Naive thymus-derived CD4-positive, alpha-beta T cell (primary cell): ENCODE measurements around the gene SUGCT. TPM values are rescaled to one million over a fixed set of nuclear protein-coding genes. Genes with fewer than 3 reads are reported as not detected.

Source experiments
- ATAC-seq: fragments of 150-1000 bp; cut with Tn5 transposase; 2 replicates; pipeline ENCODE4 v1.10.0; 2021; ENCODE audit warnings: mild to moderate bottlenecking, moderate library complexity
- CTCF ChIA-PET: fragments of 350-600 bp; sonication (Branson Sonifier 250); formaldehyde crosslinking; loops from one replicate; lab custom pipeline; 2021; ENCODE audit warnings: antibody characterized with exemption; lab: Charles Lee
- POLR2A ChIA-PET: fragments of 350-600 bp; sonication (Branson Sonifier 250); formaldehyde crosslinking; loops from one replicate; lab custom pipeline; 2021; ENCODE audit warnings: antibody characterized with exemption, inconsistent platforms; lab: Charles Lee
- DNase-seq, 9 donors: peaks; one replicate each; pipeline versions ENCODE4 v3.0.0 to v3.0.0-alpha.2; 2020 to 2022; ENCODE audit warnings: mixed read lengths in 1 of 9
- H3K27ac ChIP-seq: one replicate; pipeline ENCODE4 v1.7.0; 2013; ENCODE audit warnings: mild to moderate bottlenecking, low read depth, low read length, moderate library complexity
- H3K27me3 ChIP-seq, 2 donors: one replicate each; pipeline ENCODE4 v1.7.0; 2013; ENCODE audit warnings: low read length in 2 of 2, mild to moderate bottlenecking in 2 of 2, moderate library complexity in 2 of 2; ENCODE audit not compliant: control insufficient read depth in 2 of 2, insufficient read depth in 2 of 2
- H3K36me3 ChIP-seq, 3 experiments: 1 replicate in 2 of 3; 2 replicates in 1 of 3; pipeline ENCODE4 v1.7.0; 2013; ENCODE audit warnings: low read length in 3 of 3, mild to moderate bottlenecking in 3 of 3, moderate library complexity in 1 of 3; ENCODE audit not compliant: insufficient read depth in 3 of 3, control insufficient read depth in 2 of 3
- H3K4me1 ChIP-seq, 2 donors: one replicate each; pipeline ENCODE4 v1.7.0; 2013; ENCODE audit warnings: low read length in 2 of 2, mild to moderate bottlenecking in 2 of 2, moderate library complexity in 1 of 2; ENCODE audit not compliant: control insufficient read depth in 2 of 2, insufficient read depth in 2 of 2
- H3K4me3 ChIP-seq: 2 replicates; pipeline ENCODE4 v1.7.0; 2013; ENCODE audit warnings: mild to moderate bottlenecking, low read length
- H3K9me3 ChIP-seq, 3 experiments: 1 replicate in 2 of 3; 2 replicates in 1 of 3; pipeline ENCODE4 v1.7.0; 2013; ENCODE audit warnings: low read length in 3 of 3; ENCODE audit not compliant: control insufficient read depth in 2 of 3
- H3K27ac Mint-ChIP-seq, 9 donors: one replicate each; pipeline ENCODE4 v1.8.0; 2020 to 2022; ENCODE audit warnings: mixed read lengths in 9 of 9, mild to moderate bottlenecking in 8 of 9, moderate library complexity in 5 of 9, inconsistent platforms in 2 of 9
- H3K27me3 Mint-ChIP-seq, 5 donors: one replicate each; pipeline ENCODE4 v1.8.0; 2021 to 2022; ENCODE audit warnings: mixed read lengths in 5 of 5, mild to moderate bottlenecking in 1 of 5
- H3K36me3 Mint-ChIP-seq, 5 donors: one replicate each; pipeline ENCODE4 v1.8.0; 2020 to 2022; ENCODE audit warnings: mixed read lengths in 5 of 5, mild to moderate bottlenecking in 3 of 5, inconsistent platforms in 1 of 5
- H3K4me1 Mint-ChIP-seq, 7 donors: one replicate each; pipeline ENCODE4 v1.8.0; 2020 to 2022; ENCODE audit warnings: mixed read lengths in 7 of 7, mild to moderate bottlenecking in 3 of 7, inconsistent platforms in 1 of 7
- H3K4me3 Mint-ChIP-seq, 10 donors: one replicate each; pipeline ENCODE4 v1.8.0; 2020 to 2022; ENCODE audit warnings: mild to moderate bottlenecking in 10 of 10, mixed read lengths in 10 of 10, moderate library complexity in 6 of 10, inconsistent platforms in 2 of 10
- H3K9me3 Mint-ChIP-seq, 11 donors: one replicate each; pipeline ENCODE4 v1.8.0; 2020 to 2022; ENCODE audit warnings: mixed read lengths in 11 of 11, mild to moderate bottlenecking in 4 of 11, inconsistent platforms in 1 of 11, moderate library complexity in 1 of 11
- intact Hi-C, 2 donors: fragments of 100-400 bp; cut with micrococcal nuclease; formaldehyde crosslinking; loops; one replicate each; pipeline ENCODE4 v1.15.1; 2023
- polyA plus RNA-seq, 2 donors: library from polyadenylated mRNA; unstranded; fragments of 300-500 nt; fragmentation: Illumina TruSeq; gene quantifications; one replicate each; pipeline ENCODE4 v1.2.3, GENCODE V29; 2021
- total RNA-seq, 6 experiments: library from RNA in 5 of 6; stranded (reverse) in 5 of 6; gene quantifications; 1 replicate in 5 of 6; 2 replicates in 1 of 6; pipeline ENCODE4 v1.2.3 and lab custom pipeline; 2021 to 2026

Gene SUGCT
- total and polyA plus RNA-seq, 7 experiments from 2014 or later, result 0.95 to 2.7 (median 2.2) TPM; not detected in 1

DNA sequence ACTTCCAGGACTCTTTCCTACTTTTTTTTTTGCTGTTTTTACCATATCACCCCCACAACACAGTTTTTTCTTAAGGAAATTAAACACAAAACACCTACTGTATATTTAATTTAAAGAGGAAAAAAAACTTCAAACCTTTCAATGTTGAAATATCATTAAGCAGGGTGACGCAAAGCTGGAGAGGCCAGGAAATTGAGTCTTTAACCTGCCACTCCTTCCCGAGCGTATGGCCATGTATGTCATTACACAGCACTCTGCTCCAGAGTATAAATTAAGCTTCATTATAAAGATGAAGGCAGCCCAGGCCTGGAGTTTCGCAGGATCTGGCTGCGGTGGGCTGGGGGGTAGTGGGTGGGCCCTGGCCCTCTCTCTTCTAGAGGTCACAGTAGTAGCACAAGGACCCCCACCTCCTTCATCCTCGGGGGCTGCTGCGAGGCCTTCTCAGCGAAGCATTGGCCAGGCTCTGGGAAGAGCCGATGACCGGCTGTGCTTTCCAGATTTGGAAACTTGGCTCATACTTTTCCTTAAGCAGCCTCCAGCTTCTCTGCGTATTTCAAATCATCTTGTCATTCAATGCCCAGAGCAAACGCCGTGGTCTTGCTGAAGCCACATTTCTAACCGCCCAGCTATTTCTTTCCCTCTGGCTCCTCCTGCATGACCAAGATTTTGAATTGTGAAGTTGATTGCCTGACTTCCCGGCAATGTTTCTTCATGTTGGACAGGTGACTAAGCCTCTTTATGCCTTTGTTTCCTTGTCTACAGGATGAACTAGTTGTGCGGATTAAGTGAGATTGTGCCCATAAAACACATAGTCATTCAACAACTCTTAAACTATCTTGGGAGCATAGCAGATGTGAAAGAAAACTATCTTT is 765.1 kb downstream of the SUGCT start:
- ChIA-PET POLR2A (no interaction called here), CTCF (no interaction called here)
- ATAC-seq, result no peak
- intact Hi-C loops, result no loop called here
- H3K27me3 ChIP-seq, result no peaks in the 10 kb centered on the region
- peaks cover 0 to 4% (median 0%) of the 10 kb centered on the region in 3 experiments for H3K9me3 ChIP-seq
- Mint-ChIP-seq H3K27ac (no peak overlapping the region), H3K27me3 (no peaks in the 10 kb centered on the region), H3K36me3 (peaks cover 0 to 4% (median 0%) of the 10 kb centered on the region in 5 donors), H3K9me3 (peaks cover 0 to 26% (median 11%) of the 10 kb centered on the region in 11 donors), H3K4me1 (no peaks in the 10 kb centered on the region), H3K4me3 (no peak overlapping the region)
- DNase-seq, result no peak
- no peak overlapping the region for H3K4me3 ChIP-seq
- no peaks in the 10 kb centered on the region for H3K4me1 ChIP-seq
- no peak overlapping the region for H3K27ac ChIP-seq
- H3K36me3 ChIP-seq, result no peaks in the 10 kb centered on the region

DNA sequence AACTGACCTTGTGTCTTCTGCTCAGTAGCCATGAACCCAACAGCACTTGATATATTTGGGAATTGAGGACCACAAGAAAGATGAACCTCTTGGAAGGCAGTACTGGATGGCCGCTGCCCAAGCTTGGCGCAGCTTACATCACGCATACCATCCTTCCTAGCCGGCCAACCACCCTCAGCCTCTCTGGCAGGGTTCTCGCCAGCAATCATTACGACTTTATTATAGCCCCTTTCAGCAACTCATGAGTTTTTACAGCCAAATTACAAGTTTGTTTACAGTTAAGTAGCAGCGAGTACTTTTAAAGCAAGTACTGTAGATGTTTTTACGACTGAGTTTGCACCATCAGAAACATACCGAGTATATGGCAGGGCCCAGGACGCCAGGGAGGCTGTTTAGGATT is 769.1 kb downstream of the SUGCT start:
- intact Hi-C loops, result no loop called here
- H3K27me3 Mint-ChIP-seq, result no peaks in the 10 kb centered on the region
- CTCF ChIA-PET, result no interaction called here

DNA sequence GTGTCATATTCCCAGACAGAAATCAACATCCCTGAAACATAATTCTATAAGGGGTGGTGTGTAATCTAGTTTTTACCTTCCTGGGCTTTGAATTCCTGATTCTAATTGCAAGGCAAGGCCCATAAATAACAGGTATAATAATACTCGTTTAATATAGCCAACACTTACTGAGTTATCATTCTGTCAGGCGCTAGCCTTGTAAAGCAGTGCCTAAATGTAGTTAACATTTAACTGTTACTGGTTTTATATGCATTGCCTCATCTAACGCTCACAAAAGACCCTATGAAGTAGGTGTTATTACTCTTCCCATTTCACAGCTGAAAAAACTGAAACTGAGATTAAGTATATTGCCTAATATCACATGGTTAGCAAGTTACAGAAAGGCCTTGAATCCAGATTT is 772.5 kb downstream of the SUGCT start:
- Mint-ChIP-seq H3K4me3 (no peak overlapping the region), H3K27ac (no peak overlapping the region), H3K36me3 (no peaks in the 10 kb centered on the region), H3K27me3 (no peaks in the 10 kb centered on the region), H3K4me1 (no peaks in the 10 kb centered on the region), H3K9me3 (peaks cover 2 to 9% (median 4%) of the 10 kb centered on the region in 11 donors)
- DNase-seq (no peak), ATAC-seq (no peak)
- Histone ChIP-seq H3K4me3 (no peak overlapping the region), H3K27ac (no peak overlapping the region), H3K9me3 (no peaks in the 10 kb centered on the region), H3K36me3 (no peaks in the 10 kb centered on the region), H3K27me3 (no peaks in the 10 kb centered on the region), H3K4me1 (no peaks in the 10 kb centered on the region)
- ChIA-PET POLR2A (no interaction called here), CTCF (interaction anchor here (0.6 kb wide), 1 partner anchor 300 kb away, joined by 6 read pairs; no protein-coding TSS in a partner anchor)
- intact Hi-C loops, result no loop called here

More for the DNA sequence above, 769.1 kb downstream of the SUGCT start:
- Mint-ChIP-seq H3K9me3 (peaks cover 0 to 9% (median 5%) of the 10 kb centered on the region in 11 donors), H3K27ac (no peak overlapping the region), H3K4me1 (no peaks in the 10 kb centered on the region), H3K4me3 (no peak overlapping the region), H3K36me3 (no peaks in the 10 kb centered on the region)
- no peak for DNase-seq
- no peaks in the 10 kb centered on the region for H3K9me3 ChIP-seq
- no peak overlapping the region for H3K27ac ChIP-seq
- ATAC-seq, result no peak
- no peaks in the 10 kb centered on the region for H3K4me1 ChIP-seq
- no peak overlapping the region for H3K4me3 ChIP-seq
- POLR2A ChIA-PET, result no interaction called here
- no peaks in the 10 kb centered on the region for H3K36me3 ChIP-seq
- no peaks in the 10 kb centered on the region for H3K27me3 ChIP-seq

DNA sequence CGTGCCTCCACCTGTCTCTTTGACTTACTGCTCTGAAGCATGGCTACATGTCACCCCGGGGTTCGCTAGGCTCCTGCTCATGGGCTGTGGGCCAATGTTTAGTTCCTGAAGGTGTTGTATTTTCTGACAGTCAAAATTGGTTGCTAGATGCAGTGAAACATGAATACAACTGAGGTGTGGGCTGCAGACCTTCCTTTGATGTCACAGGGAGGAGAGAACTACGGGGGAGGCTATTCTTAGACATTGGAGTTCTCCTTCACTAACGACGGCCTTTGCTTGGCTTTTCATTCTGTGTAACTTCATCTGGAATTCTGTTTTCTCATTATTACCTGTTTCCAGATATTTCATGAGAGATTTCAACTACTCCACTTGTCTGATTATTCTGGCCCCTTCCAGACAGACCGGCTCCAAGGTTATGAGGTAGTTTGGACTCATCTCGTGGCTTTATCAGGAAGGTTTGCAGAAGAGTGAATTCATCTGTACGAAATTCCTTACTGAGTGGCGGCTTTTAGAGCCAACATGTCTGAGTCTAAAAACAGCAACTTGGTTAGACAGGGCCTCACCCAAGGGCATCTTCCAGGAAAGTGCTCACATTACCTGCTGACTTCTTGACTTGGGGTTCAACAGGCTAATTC is 774.7 kb downstream of the SUGCT start:
- no peak overlapping the region for H3K4me3 ChIP-seq
- CTCF ChIA-PET, result no interaction called here
- no peaks in the 10 kb centered on the region for H3K36me3 ChIP-seq
- H3K27me3 ChIP-seq, result no peaks in the 10 kb centered on the region
- Mint-ChIP-seq H3K36me3 (no peaks in the 10 kb centered on the region), H3K27ac (no peak overlapping the region), H3K27me3 (no peaks in the 10 kb centered on the region), H3K9me3 (peaks cover 2 to 11% (median 3%) of the 10 kb centered on the region in 11 donors), H3K4me1 (no peaks in the 10 kb centered on the region), H3K4me3 (no peak overlapping the region)
- POLR2A ChIA-PET, result no interaction called here
- no peak for DNase-seq
- no peak overlapping the region for H3K27ac ChIP-seq
- H3K4me1 ChIP-seq, result no peaks in the 10 kb centered on the region
- no peak for ATAC-seq
- intact Hi-C loops, result no loop called here
- H3K9me3 ChIP-seq, result no peaks in the 10 kb centered on the region

Other genes starting within 250 kb of the SUGCT start
- gene CDK13, start 184.7 kb upstream of the SUGCT start, total RNA-seq, result 100 to 1,000 TPM in 4 of 5 experiments, 10 to 100 TPM in 1; 59.7 to 117 (median 106) TPM
- gene CDK13, start 184.7 kb upstream of the SUGCT start, polyA plus RNA-seq, result 10 to 100 TPM; 26.3 to 43.3 TPM
- 10 to 100 TPM; 17.2 to 40.1 (median 33.5) TPM for gene MPLKIP, start 383 bp upstream of the SUGCT start, total RNA-seq
- gene MPLKIP, start 383 bp upstream of the SUGCT start, polyA plus RNA-seq, result 10 to 100 TPM; 66.3 to 68.6 TPM